Measurements from ENCODE around the gene PAX7.

Gene PAX7

DNA sequence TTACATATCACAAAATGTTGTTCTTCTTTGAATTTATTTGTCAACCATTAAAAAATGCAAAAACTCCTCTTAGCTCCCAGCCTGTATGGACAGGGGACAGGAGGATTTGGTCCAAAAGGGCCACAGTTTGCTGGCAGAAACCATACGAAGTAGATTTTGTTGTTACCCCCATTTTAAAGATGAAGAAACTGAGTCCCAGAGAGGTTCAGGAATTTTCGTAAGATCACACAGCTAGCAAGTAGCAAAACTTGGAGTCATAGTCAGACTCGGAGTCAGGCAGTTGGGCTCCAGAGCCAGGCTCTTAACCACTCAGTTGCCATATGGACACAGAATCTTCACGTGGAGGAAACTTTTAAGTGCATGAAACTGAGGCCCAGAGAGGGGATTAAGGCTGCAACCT is 137.4 kb downstream of the PAX7 start:
- DNase-seq, result no peak

DNA sequence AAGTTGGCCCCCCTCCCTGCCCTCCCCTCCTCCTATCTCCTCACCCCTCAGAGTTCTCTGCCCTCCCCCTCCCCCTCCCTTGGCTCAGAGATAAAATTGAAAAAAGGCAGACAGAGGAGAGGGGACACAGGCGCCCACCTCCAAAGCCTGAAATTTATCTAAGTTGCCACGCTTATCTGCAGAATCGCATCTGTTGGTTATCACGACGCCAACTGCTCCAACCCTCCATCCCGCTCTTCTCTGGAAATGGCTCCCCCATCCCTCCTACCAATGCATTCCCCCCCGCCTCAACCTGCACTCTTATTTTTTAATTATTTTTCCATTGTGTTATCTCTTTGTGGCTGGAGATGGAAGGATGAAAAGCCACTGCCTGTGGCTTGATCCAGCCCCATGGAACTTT is 138.5 kb downstream of the PAX7 start:
- DNase-seq, result no peak

DNA sequence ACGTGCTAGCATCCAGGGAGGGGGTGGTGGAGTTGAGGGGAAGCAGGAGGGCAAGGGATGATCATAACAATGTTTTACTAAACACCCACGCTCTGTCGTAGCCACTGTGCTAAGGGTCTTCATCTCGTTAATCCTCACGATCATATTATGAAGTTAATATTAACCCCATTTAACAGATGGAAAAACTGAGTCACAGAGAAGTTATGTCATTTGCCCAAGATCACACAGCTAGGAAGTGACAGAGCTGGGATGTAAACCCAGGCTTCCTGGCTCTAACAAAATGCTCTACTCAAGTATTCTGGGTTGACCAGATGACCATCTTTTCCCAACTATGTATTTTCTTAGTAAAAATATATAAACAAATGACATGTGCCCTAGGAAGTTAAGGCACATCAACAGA is 140.2 kb downstream of the PAX7 start:
- no peak for DNase-seq

DNA sequence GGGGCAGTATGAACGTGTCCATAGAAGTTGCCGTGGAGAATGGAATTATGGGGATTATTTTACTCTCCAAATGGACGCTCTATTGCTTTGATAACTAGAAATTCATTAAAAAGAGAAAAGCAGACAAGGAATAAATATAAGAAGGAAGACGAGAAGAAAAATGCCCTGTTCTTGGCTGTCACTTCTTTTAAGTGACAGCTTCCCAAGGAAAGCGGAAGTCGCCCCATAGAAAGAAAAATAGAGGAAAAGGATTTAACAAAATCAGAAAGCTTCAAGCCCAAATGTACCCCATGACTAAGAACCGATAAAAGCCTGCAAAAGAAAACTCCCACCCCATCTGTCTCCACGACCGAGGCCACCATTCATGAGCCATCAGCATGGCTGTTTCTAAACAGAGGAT is 143.1 kb downstream of the PAX7 start:
- DNase-seq, result no peak

- DNase-seq, result no peak
These were observed 144.7 kb downstream of the PAX7 start for GRCh38 chr1:18775341-18775740.

GRCh38 chr1:18776777-18777176 is 146.1 kb downstream of the PAX7 start:
- no peak for DNase-seq

DNA sequence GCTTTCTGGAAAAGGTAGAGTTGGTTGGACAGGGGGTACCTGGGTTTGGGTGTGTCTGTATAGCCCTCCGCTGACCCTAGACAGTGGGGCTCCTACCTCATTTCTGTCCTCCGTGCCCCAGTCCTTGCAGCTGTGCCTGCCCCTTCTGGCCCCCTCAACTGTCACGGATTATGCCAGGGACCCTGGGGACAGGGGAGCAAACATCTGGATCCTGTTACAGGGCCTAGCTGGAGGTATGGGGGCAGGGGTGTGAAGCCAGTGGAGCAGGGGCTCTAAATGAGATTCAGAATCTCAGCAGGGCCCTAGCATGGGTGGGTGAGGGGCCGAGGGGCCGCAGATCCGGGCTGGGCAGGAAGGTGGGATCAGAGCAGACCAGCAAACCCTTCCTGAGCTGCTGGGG is 147.8 kb downstream of the PAX7 start:
- no peak for DNase-seq

DNA sequence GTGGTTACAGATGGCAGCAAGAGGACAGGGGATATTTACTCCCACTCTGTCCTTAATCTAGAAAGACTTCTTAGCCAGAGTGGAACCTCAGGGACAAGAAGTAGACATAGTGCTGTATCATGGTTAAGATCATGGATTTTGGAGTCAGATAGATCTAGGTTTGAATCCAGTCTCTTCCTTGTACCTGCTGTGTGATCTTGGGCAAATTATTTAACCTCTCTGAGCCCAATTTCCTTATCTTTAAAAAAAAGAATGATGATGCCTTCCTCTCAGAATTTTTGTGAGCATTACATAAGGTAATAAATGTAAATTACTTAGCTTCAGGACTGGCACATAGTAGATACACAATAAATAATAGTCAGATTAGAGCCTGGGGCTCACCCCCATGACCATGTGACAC is 150.4 kb downstream of the PAX7 start:
- DNase-seq, result no peak

GRCh38 chr1:18783705-18784481 is 153.2 kb downstream of the PAX7 start:
- peak; percentile 64 for DNase-seq

DNA sequence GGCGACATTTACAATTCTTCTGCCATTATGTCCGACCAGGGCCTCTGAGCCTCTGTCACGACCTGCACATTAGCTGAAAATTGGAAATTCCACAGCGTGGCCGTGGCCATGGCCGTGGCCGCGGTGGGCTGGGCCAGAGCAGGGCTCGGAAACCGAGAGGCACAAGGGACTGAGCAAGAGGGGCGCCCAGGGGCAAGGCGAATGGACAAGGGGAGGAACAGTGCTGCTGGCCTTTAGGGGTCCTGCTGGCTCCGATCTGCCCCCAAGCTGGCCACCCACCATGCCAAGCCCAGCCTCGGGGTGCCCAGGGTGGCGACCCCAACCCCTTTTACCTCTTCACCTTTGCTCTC is 153.8 kb downstream of the PAX7 start:
- no peak for DNase-seq

GRCh38 chr1:18786149-18786548 is 155.5 kb downstream of the PAX7 start:
- DNase-seq, result no peak

DNA sequence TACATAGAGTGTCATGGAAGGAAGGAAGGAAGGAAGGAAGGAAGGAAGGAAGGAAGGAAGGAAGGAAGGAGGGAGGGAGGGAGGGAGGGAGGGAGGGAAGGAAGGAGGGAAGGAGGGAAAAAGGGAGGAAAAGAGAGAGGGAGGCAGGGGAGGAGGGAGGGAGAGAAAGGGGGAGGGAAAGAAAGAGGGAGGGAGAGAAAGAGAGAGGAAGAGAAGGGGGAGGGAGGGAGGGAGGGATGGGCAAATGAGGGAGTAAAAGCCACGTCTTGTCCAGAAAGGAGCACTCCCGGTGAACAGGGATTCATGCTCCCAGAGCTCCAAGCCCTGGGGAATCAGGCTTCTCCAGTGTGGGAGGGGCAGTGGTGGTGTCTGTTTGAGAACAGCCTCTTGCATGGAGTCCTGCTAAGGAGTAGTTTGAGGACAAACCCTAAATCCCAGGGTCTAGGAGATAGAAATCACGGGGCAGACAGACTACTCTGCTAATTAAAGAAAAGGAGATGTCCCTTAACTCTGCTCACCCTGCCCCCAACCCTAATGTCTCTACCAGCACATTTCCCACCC is 157.3 kb downstream of the PAX7 start:
- no peak for DNase-seq

- no peak for DNase-seq
These were observed 158.6 kb downstream of the PAX7 start for GRCh38 chr1:18789246-18789645.

GRCh38 chr1:18792747-18793146 is 162.1 kb downstream of the PAX7 start:
- no peak for DNase-seq

GRCh38 chr1:18793164-18793563 is 162.5 kb downstream of the PAX7 start:
- no peak for DNase-seq

DNA sequence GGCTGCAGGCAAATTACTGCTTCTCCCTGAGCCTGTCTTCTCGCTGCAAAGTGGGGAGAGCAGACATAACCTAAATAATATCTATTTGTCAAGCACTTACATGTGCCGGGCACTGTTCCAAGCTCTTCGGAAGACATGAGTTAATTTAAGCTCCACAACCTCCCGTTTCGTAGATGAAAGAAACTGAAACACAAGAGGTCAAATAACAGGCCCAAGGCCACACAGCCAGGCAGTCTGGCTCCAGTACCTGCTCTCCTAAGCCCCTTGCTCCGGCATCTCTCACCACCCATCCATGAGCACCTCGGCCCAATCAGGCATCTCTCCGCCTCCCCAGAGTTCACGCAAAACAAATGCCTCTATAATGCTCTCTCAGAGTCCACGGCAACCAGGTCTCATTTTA is 163.4 kb downstream of the PAX7 start:
- no peak for DNase-seq

- peak; percentile 43 for DNase-seq
These were observed 163.9 kb downstream of the PAX7 start for GRCh38 chr1:18794561-18794960.

DNA sequence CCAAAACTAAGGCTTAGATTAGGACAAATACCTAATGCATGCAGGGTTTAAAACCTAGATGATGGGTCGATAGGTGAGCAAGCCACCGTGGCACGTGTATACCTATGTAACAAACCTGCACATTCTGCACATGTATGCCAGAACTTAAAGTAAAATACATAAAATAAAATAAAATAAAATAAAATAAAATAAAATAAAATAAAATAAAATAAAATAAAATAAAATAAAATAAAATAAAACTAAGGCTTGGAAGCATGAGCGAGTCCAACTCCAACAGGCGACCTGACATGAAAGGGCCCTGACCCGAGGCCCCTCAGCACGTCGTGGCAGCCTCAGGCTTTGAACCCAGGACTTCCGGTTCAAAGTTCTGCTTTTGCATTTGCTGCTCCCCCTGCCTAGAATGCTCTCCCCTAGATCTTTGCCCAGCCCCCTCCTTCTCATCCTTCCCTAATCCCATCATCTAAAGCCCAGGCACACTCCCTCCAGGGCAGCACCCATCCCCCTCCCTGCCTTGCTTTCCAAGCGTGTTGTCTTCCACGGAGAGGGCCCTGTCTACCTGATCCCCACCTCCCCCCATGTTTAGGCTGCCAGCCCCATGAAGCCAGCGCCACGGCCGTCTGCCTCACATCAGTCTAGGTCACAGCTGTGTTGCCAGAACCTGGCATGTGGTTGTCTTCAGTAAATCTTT is 164.5 kb downstream of the PAX7 start:
- no peak for DNase-seq

- no peak for DNase-seq
These were observed 166.3 kb downstream of the PAX7 start for GRCh38 chr1:18796950-18797349.

Data from eye (tissue), 1 donor.